ENCODE results near the gene GNAT1. TPM values are rescaled to one million over a fixed set of nuclear protein-coding genes. Genes with fewer than 3 reads are reported as not detected.

Gene GNAT1
- total and polyA plus RNA-seq, 2 of the 13 experiments (the other 11 are each of a cell fraction or from before 2014, with no cell fraction given): 0.15 TPM; not detected in 1

DNA sequence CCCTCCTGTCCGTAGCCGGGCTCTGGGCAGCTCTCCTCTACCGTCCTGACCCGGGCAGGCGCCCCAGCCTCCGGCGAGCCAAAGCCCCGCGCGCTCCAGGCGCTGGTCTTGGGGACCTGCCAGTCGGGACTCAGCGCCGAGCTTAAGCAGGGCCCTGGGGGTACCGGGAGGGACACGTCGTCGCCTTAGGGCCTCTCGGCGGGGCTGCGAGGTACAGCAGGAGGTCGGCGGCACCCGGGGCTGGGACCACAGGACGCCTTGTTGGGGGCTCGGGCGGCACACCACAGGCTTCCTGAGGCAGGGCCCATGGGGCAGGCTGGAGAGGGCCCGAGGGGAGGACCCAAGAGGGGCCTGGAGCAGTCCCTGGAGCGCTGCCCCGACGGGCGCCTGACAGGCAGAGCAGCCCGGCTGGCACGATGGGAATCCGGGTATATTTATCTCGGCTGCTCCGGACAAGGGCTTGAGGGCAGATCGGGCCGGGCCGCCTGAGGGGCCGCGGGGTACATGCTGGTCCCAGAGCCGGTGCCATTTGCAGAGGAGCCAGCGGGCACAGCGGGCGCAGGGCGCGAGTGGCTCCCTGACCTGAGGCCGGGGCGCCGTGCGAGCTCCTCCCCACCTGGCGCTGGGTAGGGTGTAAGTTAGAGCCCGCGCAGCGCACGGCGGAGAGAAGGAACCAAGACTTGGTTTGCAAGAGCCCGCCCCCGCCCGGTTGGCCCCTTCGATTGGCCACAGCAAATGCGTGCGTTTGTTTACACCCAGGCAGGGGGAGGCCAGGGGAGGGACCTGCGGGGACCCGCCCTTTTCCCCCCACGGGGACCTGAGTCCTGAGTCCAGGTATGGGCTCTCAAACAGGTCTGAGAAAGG is 14.2 kb downstream of the GNAT1 start (continued):
- TF ChIP-seq KMT2B (CRISPR knock-in tag; IDR thresholded peaks at IDR 0.05): no peak; the same call in 1 of the 2 replicates
- TF ChIP-seq, protein P1, sequence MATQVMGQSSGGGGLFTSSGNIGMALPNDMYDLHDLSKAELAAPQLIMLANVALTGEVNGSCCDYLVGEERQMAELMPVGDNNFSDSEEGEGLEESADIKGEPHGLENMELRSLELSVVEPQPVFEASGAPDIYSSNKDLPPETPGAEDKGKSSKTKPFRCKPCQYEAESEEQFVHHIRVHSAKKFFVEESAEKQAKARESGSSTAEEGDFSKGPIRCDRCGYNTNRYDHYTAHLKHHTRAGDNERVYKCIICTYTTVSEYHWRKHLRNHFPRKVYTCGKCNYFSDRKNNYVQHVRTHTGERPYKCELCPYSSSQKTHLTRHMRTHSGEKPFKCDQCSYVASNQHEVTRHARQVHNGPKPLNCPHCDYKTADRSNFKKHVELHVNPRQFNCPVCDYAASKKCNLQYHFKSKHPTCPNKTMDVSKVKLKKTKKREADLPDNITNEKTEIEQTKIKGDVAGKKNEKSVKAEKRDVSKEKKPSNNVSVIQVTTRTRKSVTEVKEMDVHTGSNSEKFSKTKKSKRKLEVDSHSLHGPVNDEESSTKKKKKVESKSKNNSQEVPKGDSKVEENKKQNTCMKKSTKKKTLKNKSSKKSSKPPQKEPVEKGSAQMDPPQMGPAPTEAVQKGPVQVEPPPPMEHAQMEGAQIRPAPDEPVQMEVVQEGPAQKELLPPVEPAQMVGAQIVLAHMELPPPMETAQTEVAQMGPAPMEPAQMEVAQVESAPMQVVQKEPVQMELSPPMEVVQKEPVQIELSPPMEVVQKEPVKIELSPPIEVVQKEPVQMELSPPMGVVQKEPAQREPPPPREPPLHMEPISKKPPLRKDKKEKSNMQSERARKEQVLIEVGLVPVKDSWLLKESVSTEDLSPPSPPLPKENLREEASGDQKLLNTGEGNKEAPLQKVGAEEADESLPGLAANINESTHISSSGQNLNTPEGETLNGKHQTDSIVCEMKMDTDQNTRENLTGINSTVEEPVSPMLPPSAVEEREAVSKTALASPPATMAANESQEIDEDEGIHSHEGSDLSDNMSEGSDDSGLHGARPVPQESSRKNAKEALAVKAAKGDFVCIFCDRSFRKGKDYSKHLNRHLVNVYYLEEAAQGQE (IDR thresholded peaks at IDR 0.05; ENCODE audit: borderline replicate concordance in 1 of 2, low read depth in 1 of 2, low read length in 2 of 2): no peak
- no peak for TF ChIP-seq TEAD2 (CRISPR knock-in tag; IDR thresholded peaks at IDR 0.05)
- TF ChIP-seq PAWR (CRISPR knock-in tag; IDR thresholded peaks at IDR 0.05; ENCODE audit: borderline replicate concordance): no peak
- no peak for TF ChIP-seq SUZ12 (IDR thresholded peaks at IDR 0.05; ENCODE audit: low read depth, low read length)
- TF ChIP-seq, protein P2, sequence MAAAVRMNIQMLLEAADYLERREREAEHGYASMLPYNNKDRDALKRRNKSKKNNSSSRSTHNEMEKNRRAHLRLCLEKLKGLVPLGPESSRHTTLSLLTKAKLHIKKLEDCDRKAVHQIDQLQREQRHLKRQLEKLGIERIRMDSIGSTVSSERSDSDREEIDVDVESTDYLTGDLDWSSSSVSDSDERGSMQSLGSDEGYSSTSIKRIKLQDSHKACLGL (CRISPR knock-in tag; IDR thresholded peaks at IDR 0.05): peak; percentile 60

All from HepG2 (cell line).